NCI-H2171 (cell line): ENCODE measurements around the gene TRAK1.

Experiments
- DNase-seq: peaks from one replicate; lab custom pipeline; 2025; lab: John Stamatoyannopoulos, UW

TRAK1 gene

DNA sequence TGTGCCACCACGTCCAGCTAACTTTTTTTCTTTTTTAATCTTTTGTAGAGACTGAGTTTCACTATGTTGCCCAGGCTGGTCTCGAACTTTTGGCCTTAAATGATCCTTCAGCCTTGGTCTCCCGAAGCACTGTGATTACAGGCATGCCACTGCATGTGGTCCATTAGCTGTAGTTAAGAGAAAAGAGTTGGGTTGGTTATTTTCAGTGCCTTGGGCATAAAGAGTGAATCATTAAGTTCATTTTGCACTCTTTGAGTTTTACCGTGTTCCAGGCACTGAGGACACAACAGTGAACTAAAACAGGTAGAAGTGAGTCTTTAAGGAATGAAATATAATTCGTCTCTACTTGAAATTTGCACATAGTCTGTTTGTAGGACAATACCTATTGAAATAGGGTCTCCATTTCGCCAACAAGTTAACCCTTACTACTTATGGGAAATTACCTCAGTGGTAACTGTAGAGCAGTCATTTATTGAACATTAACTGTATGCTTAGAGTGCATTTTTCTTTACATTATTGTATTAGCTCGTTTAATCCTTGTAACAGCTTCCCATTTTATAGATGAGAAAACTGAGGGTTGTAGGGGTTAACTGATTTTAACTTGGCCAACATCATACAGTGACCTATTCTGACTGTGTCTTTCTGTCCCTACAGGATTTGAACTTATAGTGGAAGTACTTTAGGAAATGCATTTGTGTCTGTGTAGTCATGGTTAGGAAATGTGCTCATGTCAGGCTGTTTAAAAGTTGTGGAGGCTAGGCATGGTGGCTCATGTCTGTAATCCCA is 22.7 kb upstream of the TRAK1 start:
- no peak for DNase-seq

DNA sequence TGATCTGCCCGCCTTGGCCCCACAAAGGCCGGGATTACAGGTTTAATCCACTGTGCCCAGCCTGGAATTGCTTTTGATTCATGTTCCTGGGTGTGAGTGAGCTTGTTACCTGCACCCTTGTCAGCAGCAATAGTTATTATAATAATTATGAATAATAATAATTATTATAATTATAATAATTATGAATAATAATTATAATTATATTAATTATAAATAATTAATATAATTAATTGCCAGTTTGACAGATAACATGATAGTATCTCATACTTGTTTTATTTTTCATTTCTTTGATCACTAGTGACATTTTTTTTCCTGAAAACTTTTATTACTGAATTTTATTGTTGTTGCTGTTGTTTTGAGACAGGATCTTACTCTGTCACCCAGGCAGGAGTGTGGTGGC is 21.1 kb upstream of the TRAK1 start:
- DNase-seq, result no peak

- DNase-seq, result no peak
These were observed 20.6 kb upstream of the TRAK1 start for GRCh38 chr3:42070524-42070923.

GRCh38 chr3:42071904-42072812 is 19.0 kb upstream of the TRAK1 start:
- peak; percentile 63 for DNase-seq

DNA sequence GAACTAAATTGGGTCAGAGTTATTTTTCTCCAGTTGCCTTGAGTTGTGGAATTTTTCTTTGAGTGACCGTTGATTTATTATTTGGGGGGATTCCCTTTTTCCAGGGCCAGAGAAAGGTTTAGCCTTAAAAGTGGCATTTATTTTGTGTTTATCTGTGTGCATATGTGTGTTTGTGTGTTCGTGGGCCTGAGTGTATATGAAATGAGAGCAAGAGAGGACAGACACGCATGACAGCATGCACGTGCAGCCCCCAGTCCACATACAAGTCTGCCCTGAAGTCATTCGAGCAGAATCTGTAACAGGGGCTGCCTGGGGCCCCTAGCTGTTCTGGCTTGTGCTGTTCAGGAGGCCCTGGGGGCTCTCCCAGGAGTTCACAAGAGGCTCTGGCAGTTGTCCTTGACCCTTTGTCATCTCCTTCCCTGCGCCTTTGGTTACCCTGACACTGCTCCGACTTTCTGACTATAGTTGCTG is 18.3 kb upstream of the TRAK1 start:
- DNase-seq, result no peak

GRCh38 chr3:42077785-42078184 is 13.4 kb upstream of the TRAK1 start:
- DNase-seq, result no peak

GRCh38 chr3:42078677-42079076 is 12.5 kb upstream of the TRAK1 start:
- no peak for DNase-seq

- DNase-seq, result no peak
These were observed 11.3 kb upstream of the TRAK1 start for GRCh38 chr3:42079701-42080452.

- DNase-seq, result no peak
These were observed 10.7 kb upstream of the TRAK1 start for GRCh38 chr3:42080453-42080872.

GRCh38 chr3:42081838-42082473 is 9.2 kb upstream of the TRAK1 start:
- no peak for DNase-seq

GRCh38 chr3:42084586-42084985 is 6.6 kb upstream of the TRAK1 start:
- no peak for DNase-seq

- DNase-seq, result no peak
These were observed 5.3 kb upstream of the TRAK1 start for GRCh38 chr3:42085641-42086376.

DNA sequence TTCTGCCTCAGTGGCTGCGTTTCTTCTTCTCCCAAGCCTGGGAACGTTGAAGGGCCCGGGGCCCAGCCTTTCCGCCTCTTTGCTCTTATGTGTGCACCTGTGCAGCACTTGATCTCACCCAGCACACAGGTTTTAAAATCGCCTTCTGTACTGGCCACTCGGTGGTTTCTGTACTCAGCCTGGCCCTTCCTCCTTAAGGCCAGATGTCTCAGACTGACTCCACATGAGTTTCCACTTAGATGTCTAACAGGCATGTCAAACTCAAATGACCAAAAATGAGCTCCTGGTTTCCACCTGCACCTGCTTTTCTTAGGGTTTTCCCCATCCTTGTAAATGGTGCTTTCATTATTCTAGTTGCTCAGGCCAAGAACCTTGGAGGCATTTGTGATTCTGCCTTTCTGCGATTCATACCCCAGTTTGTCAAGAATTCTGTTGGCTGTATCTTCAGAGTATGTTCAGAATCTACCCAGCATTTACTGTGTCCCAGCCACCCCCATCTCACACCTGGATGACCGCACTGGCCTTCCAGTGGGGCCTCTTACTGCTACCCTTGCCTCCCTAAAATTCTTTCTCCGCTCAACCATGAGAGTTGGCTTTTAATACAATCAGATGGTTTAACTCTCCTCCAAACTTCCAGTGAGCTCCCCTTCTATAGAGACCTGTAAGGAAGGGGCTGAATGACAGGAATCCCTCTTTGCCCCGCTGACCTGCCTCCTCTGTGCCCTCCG is 2.2 kb upstream of the TRAK1 start:
- no peak for DNase-seq

DNA sequence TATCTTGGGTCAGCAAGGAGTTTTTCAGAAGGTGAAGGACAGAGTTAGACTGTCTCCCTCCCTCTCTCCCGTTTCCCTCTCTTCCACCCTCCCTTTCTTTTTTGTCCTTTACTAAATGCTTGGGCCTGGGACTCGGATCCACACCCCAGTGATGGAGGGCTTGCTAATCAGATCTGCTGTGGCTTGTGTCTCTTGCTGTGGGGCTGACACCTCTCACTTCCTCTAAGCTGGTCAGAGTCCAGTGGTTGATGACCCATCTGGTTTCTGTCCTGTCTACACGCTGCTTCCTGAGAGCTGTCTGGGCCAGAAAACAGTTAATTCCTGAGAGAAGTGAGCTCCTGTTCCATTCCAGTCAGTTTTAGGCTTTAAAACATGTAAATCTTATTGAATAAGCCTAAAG is 849 bp downstream of the TRAK1 start:
- no peak for DNase-seq

GRCh38 chr3:42094128-42094527 is 3.0 kb downstream of the TRAK1 start:
- DNase-seq, result no peak

DNA sequence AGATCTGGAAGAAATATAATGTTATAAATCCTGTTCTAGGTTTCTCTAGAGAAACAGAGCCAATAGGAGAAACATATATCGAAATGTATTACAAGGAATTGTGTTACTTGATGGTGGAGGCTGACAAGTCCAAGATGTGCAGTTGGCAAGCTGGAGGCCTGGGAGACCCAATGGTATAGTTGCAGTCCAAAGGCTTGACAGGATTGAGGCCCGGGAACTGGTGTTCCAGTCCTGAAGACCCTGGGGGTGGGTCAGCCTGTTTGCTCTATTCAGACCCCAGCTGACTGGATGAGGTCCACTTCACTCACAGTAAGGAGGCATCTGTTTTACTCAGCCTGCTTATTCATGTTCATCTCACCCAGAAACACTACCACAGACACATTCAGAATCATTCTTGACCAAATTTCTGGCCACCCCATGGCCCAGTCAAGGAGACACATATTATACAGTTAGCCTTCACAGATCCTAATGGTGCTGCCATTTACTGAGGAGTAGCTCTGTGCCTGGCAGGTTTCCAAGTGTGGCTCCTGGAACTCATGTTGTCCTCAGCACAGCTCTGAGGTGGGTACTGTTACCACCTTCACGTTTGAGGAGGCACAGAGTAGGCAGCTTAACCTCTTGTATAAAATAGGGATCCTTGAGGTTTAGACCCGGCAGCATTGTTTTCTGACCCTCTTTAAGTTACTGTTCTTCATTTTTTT is 3.7 kb downstream of the TRAK1 start:
- no peak for DNase-seq

GRCh38 chr3:42095540-42095939 is 4.4 kb downstream of the TRAK1 start:
- DNase-seq, result no peak

GRCh38 chr3:42096796-42097565 is 5.8 kb downstream of the TRAK1 start:
- DNase-seq, result no peak

- DNase-seq, result no peak
These were observed 6.4 kb downstream of the TRAK1 start for GRCh38 chr3:42097566-42097946.
